ENCODE data around the gene HOXB4.

The HOXB4 gene

DNA sequence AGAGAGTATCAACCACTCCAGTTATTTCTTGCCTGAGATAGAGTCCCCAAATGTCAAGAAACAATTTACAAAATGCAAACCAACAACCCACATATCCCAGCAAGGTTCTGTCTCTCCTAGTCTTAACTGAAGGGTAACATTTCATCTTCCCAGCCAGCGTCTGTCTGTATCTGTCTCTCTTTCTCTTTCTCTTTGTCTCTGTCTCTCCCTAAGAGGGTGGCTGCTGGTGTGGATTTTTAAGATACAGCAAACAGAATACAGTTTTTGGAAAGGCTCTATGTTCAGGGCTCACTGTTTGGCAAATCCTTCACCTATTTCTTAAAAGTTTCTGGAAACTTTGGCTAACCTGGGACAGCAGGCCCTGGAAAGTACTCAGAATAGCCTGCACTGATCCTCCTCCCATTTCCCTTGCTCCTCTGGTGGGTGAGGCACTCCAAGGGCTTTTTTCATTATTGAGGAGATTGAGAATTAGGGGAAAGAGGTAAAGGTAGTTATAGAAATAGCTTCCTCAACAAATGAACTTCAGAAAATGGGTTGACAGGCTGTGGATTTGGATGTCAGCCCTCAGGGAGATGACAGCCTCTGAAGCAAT lies 6.2 kb downstream of the HOXB4 start:
- no peak for DNase-seq

DNA sequence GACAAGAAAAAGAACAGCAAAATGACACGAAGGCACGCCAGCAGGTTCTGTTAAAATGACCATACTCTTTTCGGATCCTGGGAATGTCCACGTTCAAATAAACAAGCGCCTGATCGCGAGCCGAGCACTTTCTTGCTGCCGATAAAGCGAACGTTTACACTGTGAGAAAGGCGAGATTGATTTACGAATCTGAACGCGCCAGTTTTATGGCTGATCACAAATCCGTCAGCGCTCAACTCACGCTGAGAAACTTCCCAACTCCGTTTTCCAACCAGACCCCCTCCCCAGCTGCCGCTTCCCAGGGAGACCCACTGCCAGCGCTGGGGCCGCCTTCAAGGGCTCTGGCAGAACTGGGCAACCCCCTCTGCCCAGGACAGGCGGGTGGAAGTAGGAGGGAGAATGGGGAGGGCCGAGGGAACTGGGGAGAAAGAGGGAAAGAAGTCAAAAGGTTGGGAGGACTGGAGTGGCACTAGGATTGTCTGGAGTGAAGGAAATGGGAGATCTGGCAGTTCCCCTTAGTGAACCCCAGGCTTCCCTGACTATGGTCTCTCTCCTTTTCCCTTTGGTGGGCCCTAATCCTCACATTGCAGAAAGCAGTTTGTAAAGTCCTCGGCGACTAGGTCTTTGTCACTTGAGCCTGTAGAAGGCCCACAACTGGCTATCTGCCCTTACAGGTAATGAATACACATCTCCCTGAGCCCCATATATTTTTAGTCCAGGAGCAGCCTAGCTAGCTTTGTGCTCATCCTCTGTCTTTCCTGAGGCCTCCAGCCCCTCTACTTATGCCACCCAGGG lies 6.9 kb downstream of the HOXB4 start:
- no peak for DNase-seq

DNA sequence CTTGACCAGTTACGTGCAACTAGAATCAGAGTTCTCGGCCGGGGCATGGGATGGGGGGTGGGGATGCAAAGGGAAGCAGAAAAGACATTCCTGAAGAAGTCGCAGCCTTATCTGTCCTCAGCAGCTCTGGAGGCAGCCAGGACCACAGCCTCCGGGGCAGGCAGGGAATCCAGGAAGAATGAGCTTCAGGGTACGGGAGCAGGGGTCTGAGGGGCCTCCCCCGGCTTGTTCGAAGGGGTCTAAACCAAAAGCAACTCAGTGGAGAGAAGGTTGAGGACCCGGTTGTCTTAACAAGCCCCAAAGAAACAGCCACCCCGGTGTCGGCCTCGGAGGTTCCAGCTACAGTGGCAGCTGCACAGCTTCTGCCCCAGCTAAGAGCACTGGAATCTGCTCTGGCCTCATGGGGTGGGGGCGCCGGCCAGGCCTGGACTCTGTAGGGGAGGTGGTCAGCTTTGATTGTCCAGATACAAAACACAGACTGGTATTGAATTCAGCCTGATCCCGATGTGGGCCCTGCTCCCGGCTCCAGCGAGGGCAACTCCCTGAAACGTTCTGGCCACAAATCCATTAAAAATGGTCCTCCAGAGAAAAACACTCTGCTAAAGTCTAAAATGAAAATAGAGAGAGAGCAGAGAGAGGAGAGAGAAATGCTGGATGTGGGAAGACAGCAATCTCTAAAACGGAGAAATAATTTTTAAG lies 7.7 kb downstream of the HOXB4 start:
- DNase-seq, result no peak

DNA sequence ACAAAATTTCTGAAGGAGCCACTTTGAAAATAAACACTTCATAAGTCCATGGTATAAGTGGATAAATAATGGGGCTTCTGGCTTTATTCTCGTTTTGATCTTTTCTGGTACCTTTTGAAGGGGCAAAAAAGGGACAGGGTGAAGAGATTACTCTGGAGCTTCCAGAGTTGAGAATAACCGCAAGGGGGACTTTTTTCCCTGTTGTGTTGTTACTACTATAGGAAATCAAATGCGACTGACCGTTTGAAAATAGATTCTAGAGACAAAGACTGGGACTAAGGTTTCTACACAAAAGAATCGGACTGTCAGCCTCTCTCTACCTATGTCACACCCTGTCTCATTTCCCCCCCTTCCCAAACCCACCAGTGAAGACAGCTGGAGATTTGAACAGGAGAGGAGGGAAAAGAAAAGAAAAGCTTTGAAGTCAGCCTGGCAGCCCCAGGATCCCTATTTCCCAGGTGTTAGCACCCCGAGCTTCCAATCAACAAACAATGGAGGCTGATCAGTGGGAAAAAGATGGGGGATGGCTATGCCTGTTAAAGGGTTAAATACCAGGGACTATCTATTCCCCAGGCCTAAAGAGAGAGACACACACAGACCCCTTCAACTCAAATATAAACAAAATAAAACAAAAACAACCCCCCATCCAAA lies 8.4 kb downstream of the HOXB4 start:
- no peak for DNase-seq

DNA sequence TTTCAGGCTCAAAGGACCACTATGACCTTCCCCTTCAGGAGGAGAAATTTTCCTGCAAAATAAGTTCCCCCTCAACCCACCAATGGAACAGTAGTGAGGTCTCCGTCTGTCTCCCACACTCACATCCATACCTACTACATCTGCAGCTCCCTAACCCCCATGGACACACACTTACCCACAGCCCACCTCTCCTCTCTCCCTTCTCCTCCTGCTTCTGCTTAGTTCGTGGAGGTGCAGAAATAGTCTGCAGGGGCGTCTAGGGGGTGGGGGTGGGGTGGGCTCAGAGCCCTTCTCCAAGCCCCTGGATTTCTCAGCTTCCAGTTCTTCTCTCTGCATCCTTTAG lies 8.9 kb downstream of the HOXB4 start:
- no peak for DNase-seq

DNA sequence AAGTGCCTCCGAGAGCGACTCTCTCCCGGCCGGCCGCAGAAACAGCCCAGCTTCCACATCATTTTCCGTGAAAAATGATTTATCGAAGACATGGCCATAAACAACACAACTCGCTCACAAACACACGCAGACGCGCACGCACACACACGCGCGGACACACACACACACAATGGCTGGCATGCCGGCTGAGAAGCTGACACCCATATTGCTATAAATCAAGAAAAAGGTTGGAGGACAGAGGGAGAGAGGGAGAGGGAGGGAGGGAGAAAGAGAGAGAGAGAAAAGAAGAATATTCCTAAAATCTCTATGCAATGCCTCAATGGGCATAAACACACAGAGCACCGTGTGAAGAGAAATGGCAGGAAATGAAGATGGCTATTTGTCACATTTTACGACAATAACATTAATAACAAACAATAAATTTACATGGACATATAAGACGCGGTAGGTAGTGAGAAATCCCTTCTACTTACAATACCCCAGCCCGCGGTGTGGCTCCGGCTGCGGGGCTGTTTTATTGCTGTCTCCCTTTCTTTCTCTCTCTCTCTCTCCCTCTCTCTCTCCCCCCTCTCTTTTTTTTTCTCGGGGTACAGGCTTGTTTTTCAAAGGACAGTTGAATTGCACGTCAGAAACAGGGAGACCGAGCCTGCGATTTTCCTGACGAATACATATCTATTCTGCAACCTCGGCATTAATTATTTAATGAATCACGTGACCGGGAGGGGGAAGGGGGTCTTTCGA lies 9.5 kb downstream of the HOXB4 start:
- DNase-seq, result peak in 1 of 4 experiments; percentile 33

DNA sequence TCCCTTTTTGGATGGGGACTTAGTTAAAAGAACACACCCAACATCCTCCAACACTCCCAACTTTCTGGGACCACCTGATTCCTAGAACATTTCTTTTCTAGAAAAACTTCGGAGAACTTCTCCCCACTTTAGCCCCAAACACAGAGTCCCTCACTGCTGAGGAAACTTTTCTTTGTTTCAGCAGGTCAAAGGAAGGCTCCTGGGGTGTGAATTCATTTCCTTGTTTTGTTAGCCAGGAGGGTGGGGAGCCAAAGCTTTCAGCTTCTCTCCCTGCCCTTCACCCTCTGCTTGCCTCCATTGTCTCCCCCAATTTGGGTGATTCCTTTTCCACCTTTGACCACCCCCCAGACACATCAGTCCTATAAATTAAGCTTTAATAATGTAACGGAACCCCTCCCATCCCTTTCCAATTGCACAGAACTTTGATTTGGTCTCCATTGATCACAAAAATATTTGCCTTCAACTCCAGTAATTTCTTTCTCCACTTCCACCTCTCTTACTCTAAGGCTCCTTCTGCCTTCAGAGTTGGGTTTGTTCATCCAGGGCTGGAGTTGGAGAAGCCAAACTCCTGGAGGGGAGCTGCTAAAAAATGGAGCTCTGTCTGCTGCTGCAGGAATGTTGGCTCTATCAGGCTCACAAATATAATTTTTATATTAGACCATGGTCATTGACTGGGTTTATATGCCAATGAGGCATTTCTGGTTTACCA lies 10.3 kb downstream of the HOXB4 start:
- no peak for DNase-seq

DNA sequence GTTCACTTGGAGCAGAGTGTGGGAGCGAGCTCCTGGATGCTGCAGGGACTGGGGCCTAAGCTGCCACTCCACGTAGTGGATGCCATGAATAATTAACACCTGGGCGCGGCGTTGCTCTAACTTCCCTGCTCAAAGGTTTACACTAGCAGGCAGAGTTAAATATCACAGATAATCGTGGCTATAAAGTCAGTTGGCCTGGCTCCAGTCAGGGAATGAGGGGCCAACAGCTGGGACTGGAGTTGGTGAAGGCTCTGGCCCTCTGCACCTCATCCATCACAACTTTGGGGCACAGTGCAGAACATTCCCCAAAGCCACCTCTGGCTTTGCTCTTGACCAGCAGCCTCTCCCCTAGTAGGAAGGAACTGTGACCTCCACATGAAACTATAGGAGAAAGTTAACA lies 10.9 kb downstream of the HOXB4 start:
- no peak for DNase-seq

DNA sequence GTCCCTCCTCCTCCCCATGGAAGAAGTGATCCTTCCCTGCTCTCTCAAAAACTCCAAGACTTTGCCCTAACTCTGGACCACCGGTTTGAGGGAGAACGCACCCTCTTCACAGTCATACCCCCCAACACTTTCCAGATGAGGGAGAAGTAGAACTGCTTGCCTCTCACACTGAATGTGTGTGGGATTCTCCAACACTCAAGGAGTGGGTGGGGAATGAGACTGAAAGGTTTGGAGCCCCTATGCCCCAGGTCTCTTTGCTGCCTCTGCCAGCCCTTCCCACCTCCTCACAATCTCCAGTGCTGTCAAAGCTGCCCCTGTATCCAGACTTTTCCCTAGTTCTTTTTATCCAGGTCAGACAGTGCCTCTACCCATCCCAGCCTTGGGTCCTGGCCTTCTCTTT lies 11.4 kb downstream of the HOXB4 start:
- no peak for DNase-seq

DNA sequence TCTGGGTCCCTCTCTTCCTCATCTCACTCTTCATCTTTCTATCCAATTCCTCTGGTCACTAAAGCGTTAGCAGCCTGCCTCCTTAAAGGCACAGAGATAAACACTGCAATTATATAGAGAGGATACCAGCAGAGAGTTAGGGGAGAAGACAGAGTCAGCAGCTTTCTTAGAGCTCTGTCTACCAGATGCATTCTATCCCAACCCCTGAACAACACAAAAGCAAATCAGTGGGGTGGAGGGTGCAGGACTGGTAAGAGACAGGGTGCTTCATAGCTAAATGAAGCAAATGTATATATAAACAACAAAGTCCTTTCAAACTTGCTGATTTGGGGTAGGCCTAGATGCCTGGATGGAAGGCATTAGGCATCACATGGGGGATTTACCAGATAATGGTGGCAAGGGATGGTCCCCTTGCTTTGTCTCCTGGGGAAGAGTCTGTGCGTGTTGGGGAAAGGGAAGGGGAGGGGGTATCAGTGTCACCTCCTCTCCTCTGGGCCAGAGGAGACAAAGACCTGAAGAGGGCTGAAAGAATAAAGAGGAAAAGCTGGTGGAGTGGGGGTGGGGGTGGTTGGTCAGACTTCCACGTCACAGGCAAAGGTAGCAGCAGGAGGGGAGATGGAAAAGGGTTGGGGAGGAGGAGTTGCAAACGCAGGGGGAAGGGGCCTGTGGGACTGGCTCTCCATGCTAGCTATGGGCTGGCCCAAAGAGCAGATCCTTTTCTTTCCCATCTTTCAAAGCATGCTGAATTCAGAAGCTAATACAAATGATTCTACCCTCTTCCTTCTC lies 12.0 kb downstream of the HOXB4 start:
- DNase-seq, result no peak

DNA sequence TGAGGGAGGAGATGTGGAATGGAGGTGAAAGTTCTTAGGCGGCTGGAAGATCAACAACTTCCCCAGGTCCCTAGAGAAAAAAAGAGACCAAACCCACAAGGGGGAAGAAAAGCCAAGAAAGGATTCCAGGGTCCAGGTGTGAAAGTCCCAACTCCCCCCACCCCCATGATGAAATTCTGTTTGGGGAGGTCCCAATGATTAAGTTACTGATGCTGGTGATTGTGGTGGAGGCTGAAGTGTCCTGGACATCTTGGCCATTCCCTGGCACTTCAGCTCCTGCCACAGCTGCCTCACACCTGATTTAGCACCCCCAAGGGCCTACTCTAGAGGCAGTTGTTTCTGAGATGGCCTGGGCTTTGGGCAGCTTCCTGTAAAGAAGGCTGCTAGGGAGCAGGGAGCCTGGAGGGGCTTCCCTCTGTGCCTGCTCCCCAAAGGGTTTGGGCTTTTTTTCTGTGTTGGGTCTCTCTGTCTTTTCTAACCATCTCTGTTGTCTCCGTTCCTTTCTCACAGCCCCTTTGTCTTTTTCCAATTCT lies 13.1 kb downstream of the HOXB4 start:
- no peak for DNase-seq

DNA sequence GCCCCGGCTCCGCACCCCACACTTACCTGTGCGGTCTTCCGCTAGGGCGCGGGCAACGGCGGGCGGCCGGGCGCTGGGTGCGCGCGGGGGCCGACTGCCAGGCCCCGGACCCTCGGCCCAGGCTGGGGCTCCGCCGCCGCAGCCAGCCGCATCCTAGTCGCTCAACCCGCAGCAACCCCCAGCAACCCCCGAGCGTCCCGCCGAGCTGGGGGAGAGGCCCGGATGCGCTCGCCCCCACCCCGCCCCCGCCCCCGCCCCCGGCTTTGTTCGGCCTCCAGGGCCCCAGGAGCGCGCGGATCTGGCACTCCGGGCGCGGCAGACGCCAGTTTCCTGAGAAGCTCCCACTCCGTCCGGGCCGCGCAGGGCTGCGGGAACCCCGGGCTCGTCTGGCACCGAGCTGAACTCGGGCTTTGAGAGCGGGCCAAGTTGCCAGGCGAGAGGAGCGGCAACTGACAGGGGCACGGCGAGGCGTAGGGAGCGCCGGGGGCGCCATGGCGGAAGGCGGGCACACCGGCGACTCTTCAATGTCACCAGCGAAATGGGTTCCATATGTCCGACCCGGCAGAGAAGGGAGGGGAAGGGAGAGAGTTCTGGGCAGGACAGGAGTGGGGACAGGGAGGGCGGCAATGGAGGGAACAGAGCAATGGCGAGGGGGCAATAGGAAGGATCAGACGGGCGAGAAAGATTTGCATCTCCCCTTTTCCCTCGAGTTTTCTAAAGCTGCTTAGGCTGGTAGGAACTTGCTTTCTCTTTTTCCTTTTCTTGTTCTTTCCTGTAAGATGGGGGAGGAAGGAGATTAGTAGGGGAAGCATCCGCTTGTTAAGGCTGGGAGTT lies 13.7 kb downstream of the HOXB4 start:
- DNase-seq, result no peak

DNA sequence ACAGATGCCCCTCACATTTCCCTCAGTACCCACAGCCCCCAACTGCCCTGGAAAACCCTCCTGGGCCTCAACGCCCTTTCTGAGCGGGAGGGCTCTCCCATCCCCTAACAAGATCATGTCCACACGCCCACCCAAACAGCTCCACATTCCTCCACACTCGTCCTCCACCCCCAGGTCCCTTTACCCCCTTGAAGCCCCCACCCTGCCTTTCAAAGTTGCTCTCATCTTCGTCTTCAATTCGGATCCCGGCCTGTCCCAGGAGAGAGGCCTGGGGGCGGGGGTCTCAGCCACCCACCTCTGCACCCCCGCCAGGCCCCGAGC lies 14.3 kb downstream of the HOXB4 start:
- DNase-seq, result no peak

DNA sequence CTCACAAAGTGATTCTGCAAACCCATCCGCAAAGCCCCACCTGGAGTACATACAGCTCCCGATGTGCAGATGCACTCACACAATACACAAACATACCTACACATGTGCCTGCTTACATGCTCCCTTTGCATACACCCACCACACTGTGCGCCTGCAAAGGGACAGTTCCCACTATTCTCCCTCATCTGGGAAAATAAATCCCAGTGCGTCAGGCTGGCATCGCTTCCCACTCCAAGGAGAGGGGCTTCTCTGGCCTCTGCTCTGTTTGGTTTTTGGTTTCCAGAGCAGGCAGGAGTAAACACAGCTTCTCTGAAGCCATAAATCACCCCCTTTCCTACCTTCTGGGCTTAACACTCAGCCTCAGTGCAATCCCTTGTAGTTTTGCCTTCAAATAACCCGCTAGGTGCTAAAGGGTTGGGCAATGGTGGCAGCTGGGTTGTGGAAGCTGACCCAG lies 14.7 kb downstream of the HOXB4 start:
- DNase-seq, result no peak

DNA sequence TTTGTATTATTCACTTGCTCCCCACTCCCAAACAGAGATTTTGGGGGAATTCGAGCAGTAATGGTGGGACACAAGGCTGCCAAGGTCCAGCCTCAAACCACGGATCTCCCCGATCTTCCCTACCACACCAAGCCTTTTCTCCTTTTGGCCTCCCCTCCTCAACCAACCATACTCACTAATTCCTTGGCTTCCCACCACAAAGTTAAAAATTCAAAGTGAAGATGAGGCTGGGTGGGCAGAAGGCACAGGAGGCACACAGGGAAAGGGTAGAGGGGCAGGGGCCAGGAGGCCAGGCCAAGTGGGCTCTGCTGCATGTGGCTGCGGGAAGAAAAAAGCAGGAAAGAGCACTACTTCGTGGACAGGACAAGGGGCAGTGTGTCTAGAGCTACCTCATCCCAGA lies 15.2 kb downstream of the HOXB4 start:
- no peak for DNase-seq

DNA sequence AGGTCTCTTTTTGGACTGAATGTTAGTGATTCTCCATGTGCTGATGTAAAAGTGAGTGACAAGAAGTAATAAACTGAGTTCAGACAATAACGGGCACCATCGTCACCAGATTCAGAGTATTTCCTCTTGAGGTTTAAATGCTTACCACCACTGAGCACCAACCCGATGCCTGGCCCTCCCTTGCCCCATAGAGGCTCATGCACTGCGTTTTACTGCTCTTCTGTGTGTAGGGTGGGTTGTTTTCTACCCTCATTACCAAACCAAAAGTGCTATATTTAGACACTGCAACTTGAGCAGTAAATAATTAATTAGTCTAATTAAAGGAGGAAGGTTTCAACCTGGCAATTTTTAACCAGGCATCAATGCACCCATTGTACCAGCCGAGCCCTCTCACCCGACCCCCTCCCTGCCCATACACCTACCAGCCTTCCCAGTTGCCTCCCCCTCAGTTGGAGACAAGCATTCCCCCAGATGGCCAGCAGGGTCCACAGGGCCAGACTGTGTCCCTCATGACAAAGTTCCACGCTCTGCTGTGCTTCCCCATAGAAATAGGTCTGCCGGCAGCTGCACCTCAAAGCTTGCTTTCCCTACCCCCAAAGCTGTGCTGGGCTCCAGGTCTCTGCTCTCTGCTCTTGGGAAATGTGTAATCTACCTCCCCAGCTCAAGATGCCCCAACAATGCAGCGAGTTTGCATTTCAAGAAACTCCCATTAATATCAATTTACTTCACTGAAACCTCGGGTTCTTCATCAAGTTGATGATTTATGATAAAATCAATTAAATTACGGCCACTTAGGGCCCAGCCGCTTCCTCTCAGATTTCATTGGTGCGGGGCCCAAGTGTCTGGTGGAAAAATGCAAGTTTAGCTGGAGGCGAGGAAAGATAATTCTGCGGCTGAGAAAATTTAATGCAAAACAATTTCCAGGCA lies 16.0 kb downstream of the HOXB4 start:
- no peak for DNase-seq

DNA sequence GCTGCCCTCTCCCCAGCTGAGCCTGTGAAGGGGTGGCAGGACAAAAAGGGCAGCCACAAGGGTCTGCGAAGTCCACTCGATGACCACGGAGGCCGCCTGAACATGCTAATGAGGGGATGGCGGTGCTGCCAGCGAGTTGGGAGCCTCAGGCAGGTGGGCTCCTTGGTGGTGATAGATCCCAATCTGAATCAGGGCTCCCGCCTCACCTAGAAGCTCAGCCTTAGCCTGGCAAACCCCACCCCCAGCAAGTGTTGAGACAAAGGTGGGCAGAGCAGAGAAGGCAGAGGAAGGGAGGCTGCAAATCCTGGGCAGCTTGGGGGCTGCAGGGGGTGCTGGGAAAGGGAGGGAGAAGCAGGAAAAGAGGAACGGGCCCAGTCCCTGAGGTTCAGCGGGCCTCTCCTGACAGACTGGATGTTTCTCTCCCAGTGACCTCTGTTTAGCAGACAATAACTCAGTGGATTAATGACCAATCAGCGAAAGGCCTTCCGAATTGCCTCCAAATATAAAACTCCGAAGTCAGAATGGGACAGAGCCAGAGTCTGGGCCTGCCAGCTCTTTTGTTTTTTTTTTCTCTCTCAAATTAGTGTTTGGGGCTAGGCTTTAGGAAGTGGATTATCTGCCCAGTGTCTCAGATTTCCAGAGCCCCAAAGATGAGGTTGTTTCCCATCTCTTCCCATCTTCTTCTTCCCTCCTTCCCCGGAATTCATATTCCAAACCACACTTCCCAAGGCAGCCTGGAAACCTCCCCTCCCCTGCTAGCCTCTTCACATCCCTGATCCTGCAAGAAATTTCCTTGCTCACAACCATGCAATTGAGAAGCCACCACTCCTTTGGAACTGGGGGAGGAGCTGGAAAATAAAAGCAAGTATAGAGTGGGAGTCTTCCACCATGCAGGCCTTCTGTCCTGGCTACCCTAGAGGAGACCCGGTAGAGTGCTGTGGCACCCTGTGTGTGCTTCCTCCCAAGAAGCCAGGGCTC lies 18.0 kb downstream of the HOXB4 start:
- no peak for DNase-seq

Measured in suppressor macrophage (primary cell).